Smooth muscle cell (in vitro differentiated cells): ENCODE measurements around the gene GOLGA1. TPM values are rescaled to one million over a fixed set of nuclear protein-coding genes. Genes with fewer than 3 reads are reported as not detected.

Experiments
- DNase-seq: peaks from one replicate; lab custom pipeline; 2025; ENCODE audit not compliant: unreplicated experiment; lab: John Stamatoyannopoulos, UW
- H2AFZ ChIP-seq: fragments of 200-600 bp; sonication (generic); 2 replicates; pipeline ENCODE4 v1.6.0; 2016; ENCODE audit warnings: antibody characterized with exemption, low read depth, mild to moderate bottlenecking
- H3F3A ChIP-seq: fragments of 200-600 bp; sonication (generic); 2 replicates; pipeline ENCODE4 v1.6.0; 2017; ENCODE audit warnings: antibody characterized with exemption, low read depth
- H3K27ac ChIP-seq: fragments of 200-600 bp; sonication (generic); 2 replicates; pipeline ENCODE4 v1.5.1; 2016; ENCODE audit warnings: low read depth, mild to moderate bottlenecking
- H3K27me3 ChIP-seq: fragments of 200-600 bp; sonication (generic); 2 replicates; pipeline ENCODE4 v1.6.1; 2016; ENCODE audit warnings: low read depth, mild to moderate bottlenecking
- H3K36me3 ChIP-seq: fragments of 200-600 bp; sonication (generic); 2 replicates; pipeline ENCODE4 v1.5.1; 2016; ENCODE audit warnings: low read depth
- H3K4me1 ChIP-seq: fragments of 200-600 bp; sonication (generic); 2 replicates; pipeline ENCODE4 v1.5.1; 2016; ENCODE audit warnings: low read depth
- H3K4me2 ChIP-seq: fragments of 200-600 bp; sonication (generic); 2 replicates; pipeline ENCODE4 v1.6.0; 2016; ENCODE audit warnings: mild to moderate bottlenecking
- H3K4me3 ChIP-seq: fragments of 200-600 bp; sonication (generic); 2 replicates; pipeline ENCODE4 v1.5.1; 2016; ENCODE audit warnings: mild to moderate bottlenecking
- H3K79me2 ChIP-seq: fragments of 200-600 bp; sonication (generic); 2 replicates; pipeline ENCODE4 v1.6.0; 2016; ENCODE audit warnings: low read depth, mild to moderate bottlenecking
- H3K9ac ChIP-seq: fragments of 200-600 bp; sonication (generic); 2 replicates; pipeline ENCODE4 v1.6.0; 2016; ENCODE audit warnings: low read depth
- H3K9me3 ChIP-seq: fragments of 200-600 bp; sonication (generic); replicated peaks from 2 replicates; pipeline ENCODE4 v1.5.1; 2016; ENCODE audit warnings: low read depth
- H4K20me1 ChIP-seq: fragments of 200-600 bp; sonication (generic); 2 replicates; pipeline ENCODE4 v1.6.0; 2016; ENCODE audit warnings: low read depth
- WGBS: methylation state at CpG from one replicate; pipeline ENCODE4 v1.1.7; 2016; ENCODE audit warnings: low lambda C conversion rate; 5-methylcytosine and 5-hydroxymethylcytosine counted together
- polyA plus RNA-seq: library from polyadenylated mRNA; unstranded; fragments of >200 nt; fragmentation: Nextera tagmentation; extraction: Ambion mirVana; gene quantifications from 2 replicates; pipeline ENCODE4 v1.2.1, GENCODE V29; 2016
- total RNA-seq: library from RNA; depleted of rRNA; stranded (reverse); fragments of >200 nt; gene quantifications from 2 replicates; pipeline ENCODE4 v1.2.3, GENCODE V29; 2014
- TF ChIP-seq, protein P1 (sequence below): fragments of 200-600 bp; sonication (generic); IDR thresholded peaks from 2 replicates; pipeline ENCODE4 v1.5.1; 2017; ENCODE audit warnings: borderline replicate concordance, mild to moderate bottlenecking, antibody characterized with exemption; ENCODE audit not compliant: insufficient read depth, poor library complexity, severe bottlenecking

The GOLGA1 gene
- total and polyA plus RNA-seq, 2 experiments from 2014 or later: 6.8 to 11.0 TPM

DNA sequence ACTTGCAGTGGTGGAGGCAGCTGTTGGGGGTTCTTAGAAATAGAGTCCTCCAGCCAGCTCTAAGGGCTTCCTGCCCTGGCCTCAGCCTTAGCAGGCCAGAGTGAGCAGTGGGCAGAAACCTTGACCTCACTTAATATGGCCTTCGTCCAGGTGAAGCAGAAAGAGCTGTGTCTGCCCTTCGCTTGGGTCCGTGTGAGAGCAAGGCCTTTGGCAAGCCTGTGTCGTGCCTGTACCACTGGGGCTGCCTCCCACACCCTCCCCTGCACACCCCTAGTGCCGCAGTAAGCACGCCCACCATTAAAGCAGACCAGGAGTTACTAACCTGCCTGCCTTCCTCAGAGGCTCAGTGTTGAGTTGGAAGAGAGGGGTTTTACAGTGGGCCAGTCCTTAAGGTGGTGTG, 65.4 kb downstream of the GOLGA1 start:
- Histone ChIP-seq H3K4me1 (peaks cover 4% of the 10 kb centered on the region), H3K27me3 (no peaks in the 10 kb centered on the region), H3K79me2 (peaks cover 53% of the 10 kb centered on the region), H4K20me1 (peaks cover 74% of the 10 kb centered on the region), H3K9me3 (no peaks in the 10 kb centered on the region), H3K9ac (no peak overlapping the region), H3F3A (peaks cover 8% of the 10 kb centered on the region), H3K36me3 (peaks cover 4% of the 10 kb centered on the region), H3K4me3 (no peak overlapping the region), H2AFZ (no peak overlapping the region), H3K4me2 (no peak overlapping the region), H3K27ac (no peak overlapping the region)
- 98% methylated on average over 6 of the region's 6 CpGs for WGBS
- DNase-seq: no peak
- TF ChIP-seq, protein P1, sequence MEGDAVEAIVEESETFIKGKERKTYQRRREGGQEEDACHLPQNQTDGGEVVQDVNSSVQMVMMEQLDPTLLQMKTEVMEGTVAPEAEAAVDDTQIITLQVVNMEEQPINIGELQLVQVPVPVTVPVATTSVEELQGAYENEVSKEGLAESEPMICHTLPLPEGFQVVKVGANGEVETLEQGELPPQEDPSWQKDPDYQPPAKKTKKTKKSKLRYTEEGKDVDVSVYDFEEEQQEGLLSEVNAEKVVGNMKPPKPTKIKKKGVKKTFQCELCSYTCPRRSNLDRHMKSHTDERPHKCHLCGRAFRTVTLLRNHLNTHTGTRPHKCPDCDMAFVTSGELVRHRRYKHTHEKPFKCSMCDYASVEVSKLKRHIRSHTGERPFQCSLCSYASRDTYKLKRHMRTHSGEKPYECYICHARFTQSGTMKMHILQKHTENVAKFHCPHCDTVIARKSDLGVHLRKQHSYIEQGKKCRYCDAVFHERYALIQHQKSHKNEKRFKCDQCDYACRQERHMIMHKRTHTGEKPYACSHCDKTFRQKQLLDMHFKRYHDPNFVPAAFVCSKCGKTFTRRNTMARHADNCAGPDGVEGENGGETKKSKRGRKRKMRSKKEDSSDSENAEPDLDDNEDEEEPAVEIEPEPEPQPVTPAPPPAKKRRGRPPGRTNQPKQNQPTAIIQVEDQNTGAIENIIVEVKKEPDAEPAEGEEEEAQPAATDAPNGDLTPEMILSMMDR: no peak

DNA sequence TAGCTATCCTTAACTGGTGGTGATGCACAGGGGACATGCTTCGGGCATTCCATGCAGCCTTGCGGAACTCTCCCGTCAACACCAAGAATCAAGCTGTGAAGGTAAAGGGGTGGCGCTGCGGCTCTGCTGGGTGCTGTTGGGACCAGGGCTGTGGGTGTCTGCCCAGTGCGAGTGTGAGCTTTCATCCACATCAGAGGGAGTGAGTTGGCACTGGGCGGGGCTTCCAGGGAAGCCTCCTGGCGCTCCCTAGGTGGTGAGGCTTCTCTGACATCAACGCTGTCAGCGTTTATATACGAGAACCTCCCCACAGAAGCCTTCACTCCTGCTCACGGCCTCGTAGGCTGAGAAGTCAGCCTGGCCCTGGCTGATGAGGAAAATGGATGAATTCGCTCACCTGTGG, 67.2 kb downstream of the GOLGA1 start:
- peaks cover 11% of the 10 kb centered on the region for H3K4me1 ChIP-seq
- peaks cover 81% of the 10 kb centered on the region for H4K20me1 ChIP-seq
- no peaks in the 10 kb centered on the region for H3K27me3 ChIP-seq
- no peaks in the 10 kb centered on the region for H3K9me3 ChIP-seq
- H3K4me2 ChIP-seq: no peak overlapping the region
- H3K9ac ChIP-seq: no peak overlapping the region
- TF ChIP-seq, protein P1: no peak
- peaks cover 68% of the 10 kb centered on the region for H3K79me2 ChIP-seq
- H2AFZ ChIP-seq: no peak overlapping the region
- DNase-seq: no peak
- 87% methylated on average over 14 of the region's 14 CpGs for WGBS
- H3K4me3 ChIP-seq: no peak overlapping the region
- peaks cover 4% of the 10 kb centered on the region for H3K36me3 ChIP-seq
- no peak overlapping the region for H3K27ac ChIP-seq
- H3F3A ChIP-seq: peaks cover 11% of the 10 kb centered on the region

DNA sequence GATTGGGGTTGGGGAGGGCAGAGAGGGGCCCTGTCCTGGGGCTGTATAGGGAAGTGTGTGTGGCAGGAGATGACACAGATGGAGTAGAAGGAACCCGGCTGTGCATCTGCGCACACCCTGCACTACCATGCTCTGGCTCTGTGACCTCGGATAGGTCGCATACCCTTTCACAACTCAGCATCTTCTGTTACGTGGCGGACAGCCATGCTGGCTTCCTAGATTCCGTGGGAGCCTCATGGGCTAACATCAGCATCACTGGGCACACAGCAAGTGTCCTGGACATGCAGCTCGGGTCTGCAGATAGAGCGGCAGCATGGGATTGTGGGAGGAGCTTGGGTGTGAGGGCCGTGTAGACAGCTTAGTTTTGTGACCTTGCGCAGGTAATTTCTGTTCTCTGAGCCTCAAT, 69.7 kb downstream of the GOLGA1 start:
- Histone ChIP-seq H2AFZ (no peak overlapping the region), H3K4me2 (peak overlapping the region; percentile 100), H4K20me1 (peaks cover 63% of the 10 kb centered on the region), H3K27me3 (no peaks in the 10 kb centered on the region), H3K79me2 (peaks cover 79% of the 10 kb centered on the region), H3F3A (peaks cover 14% of the 10 kb centered on the region), H3K36me3 (no peaks in the 10 kb centered on the region), H3K4me3 (peak overlapping the region; percentile 93), H3K4me1 (peaks cover 16% of the 10 kb centered on the region), H3K9ac (peak overlapping the region; percentile 97), H3K9me3 (no peaks in the 10 kb centered on the region), H3K27ac (peak overlapping the region; percentile 99)
- DNase-seq: no peak
- 88% methylated on average over 11 of the region's 11 CpGs for WGBS
- TF ChIP-seq, protein P1: no peak

DNA sequence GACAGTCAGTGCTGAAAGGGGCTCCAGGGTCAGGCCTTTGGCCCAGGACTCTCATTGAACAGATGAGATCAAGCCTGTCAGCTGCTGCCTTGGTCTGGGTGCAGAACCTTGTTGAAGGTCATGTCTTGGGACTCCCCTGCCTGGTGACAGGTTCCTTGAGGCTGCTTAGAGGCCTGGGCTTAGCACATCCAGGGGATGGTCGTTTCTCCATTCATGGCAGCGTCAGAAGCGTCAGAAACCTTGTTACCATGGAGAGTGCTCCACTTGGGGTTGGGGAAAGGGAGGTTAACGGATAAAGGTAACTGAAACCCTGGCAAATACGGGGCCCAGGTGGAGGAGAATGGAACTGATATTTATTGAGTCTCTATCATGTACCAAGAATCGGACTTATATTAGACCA, 70.2 kb downstream of the GOLGA1 start:
- Histone ChIP-seq H3K27me3 (no peaks in the 10 kb centered on the region), H3K36me3 (no peaks in the 10 kb centered on the region), H3K27ac (peak overlapping the region; percentile 99), H2AFZ (no peak overlapping the region), H3K79me2 (peaks cover 76% of the 10 kb centered on the region), H4K20me1 (peaks cover 59% of the 10 kb centered on the region), H3K4me1 (peaks cover 16% of the 10 kb centered on the region), H3K4me2 (peak overlapping the region; percentile 100), H3K9ac (peak overlapping the region; percentile 97), H3K9me3 (no peaks in the 10 kb centered on the region), H3K4me3 (peak overlapping the region; percentile 93), H3F3A (peaks cover 14% of the 10 kb centered on the region)
- no peak for DNase-seq
- 68% methylated on average over 6 of the region's 6 CpGs for WGBS
- TF ChIP-seq, protein P1: no peak
